HUES48 (cell line): ENCODE results near the gene CHAC2.
"Not testable (repeated sequence)": the region's sequence is repeated elsewhere in the genome, so short reads cannot be mapped to it uniquely, and the experiment has no call there.

Experiments used
- H3K27ac ChIP-seq: one replicate; pipeline ENCODE4 v1.7.0; 2013; ENCODE audit warnings: low read depth, low read length, inconsistent platforms
- H3K27me3 ChIP-seq: 2 replicates; pipeline ENCODE4 v1.6.1; 2013; ENCODE audit warnings: mild to moderate bottlenecking, low read length; ENCODE audit not compliant: control insufficient read depth, insufficient read depth
- H3K36me3 ChIP-seq: 2 replicates; pipeline ENCODE4 v1.6.1; 2013; ENCODE audit warnings: low read length; ENCODE audit not compliant: control insufficient read depth, insufficient read depth
- H3K4me1 ChIP-seq: 2 replicates; pipeline ENCODE4 v1.6.1; 2013; ENCODE audit warnings: mild to moderate bottlenecking, low read length; ENCODE audit not compliant: control insufficient read depth, insufficient read depth
- H3K4me3 ChIP-seq: 2 replicates; pipeline ENCODE4 v1.5.1; 2013; ENCODE audit warnings: mild to moderate bottlenecking, low read depth, low read length
- H3K9ac ChIP-seq: 2 replicates; pipeline ENCODE4 v1.6.1; 2013; ENCODE audit warnings: mild to moderate bottlenecking, low read depth, low read length, moderate library complexity
- H3K9me3 ChIP-seq: 2 replicates; pipeline ENCODE4 v1.6.1; 2013; ENCODE audit warnings: low read length; ENCODE audit not compliant: control insufficient read depth, insufficient read depth

CHAC2 gene

DNA sequence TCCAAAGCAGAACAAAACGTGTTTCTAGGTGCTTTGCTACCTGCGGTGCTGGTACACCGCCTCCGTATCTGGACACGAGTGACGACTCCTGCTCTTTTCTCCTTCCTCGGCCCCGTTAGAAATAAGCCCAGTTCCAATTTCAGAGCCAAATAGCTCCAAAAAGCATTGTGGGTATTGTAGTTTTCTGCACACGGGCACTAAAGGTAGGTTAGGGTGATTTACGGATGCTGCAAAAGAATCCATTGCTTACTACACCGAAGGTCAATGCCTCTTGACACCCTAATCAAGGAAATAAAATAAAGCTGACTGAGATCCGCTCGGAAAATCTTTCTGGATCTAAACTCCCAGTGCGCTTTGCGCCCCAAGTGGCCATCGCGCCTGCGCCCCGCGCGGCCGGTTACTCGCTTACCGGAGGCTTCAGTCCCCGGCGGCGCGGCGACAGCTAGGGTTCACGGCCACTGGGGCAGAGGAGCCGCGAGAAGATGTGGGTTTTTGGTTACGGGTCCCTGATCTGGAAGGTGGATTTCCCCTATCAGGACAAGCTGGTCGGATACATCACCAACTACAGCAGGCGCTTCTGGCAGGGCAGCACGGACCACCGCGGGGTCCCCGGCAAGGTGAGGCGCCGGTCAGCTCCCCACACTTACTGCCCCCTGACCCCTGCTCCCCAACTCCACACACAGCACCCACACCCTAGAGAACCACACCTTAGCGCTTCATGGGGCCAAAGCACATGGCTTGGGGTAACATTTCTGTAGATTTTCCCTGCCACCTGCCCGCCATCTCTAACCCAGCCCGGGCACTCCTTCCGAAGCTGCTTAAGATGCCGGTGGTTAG is at the start of gene CHAC2:
Gene CHAC2 (plus strand): TSS at position 400 of the 837 bp plus-strand sequence. CDS start 83 bp downstream, at position 483.
- Histone ChIP-seq H3K27me3 (no peaks in the 10 kb centered on the region), H3K27ac (peak within 1 kb of the TSS; percentile 83), H3K9ac (peak within 1 kb of the TSS; percentile 85), H3K36me3 (peaks cover 19% of the 10 kb centered on the region), H3K4me1 (no peaks in the 10 kb centered on the region; the same call in 1 of the 2 replicates), H3K4me3 (peak within 1 kb of the TSS; percentile 80), H3K9me3 (no peaks in the 10 kb centered on the region)

DNA sequence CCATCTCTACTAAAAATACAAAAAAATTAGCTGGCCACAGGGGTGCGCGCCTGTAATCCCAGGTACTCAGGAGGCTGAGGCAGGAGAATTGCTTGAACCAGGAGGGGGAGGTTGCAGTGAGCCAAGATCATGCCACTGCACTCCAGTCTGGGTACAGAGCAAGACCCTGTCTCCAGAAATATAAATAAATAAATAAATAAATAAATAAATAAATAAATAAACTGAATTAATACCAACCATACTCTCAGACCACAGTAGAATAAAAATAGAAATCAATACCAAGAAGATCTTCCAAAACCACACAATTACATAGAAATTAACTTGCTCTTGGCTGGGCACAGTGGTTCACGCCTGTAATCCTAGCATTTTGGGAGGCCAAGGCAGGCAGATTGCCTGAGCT is 46.7 kb upstream of the CHAC2 start:
- H3K27me3 ChIP-seq, H3K27ac ChIP-seq, H3K9me3 ChIP-seq, H3K9ac ChIP-seq, H3K36me3 ChIP-seq, H3K4me3 ChIP-seq, H3K4me1 ChIP-seq: not testable (repeated sequence)

DNA sequence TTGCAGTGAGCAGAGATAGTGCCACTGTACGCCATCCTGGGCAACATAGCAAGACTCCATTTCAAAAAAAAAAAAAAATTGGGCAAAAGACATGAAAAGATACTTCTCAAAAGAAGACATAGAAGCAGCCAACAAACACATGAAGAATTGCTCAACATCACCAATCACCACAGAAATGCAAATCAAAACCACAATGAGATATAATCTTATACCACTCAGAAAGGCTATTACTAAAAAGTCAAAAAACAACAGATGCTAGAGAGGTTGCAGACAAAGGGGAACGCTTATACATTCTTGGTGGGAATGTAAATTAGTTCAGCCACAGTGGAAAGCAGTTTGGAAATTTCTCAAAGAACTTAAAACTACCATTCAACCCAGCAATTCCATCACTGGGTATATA is 43.1 kb upstream of the CHAC2 start:
- Histone ChIP-seq H3K9me3 (0 out of 2 replicates have a peak, but pooled peaks cover 4% of the 10 kb centered on the region), H3K27ac (no peak overlapping the region), H3K4me3 (no peak overlapping the region), H3K9ac (no peak overlapping the region), H3K27me3 (no peaks in the 10 kb centered on the region), H3K4me1 (peaks cover 7% of the 10 kb centered on the region; the same call in 1 of the 2 replicates), H3K36me3 (0 out of 2 replicates have a peak, but pooled peaks cover 3% of the 10 kb centered on the region)

DNA sequence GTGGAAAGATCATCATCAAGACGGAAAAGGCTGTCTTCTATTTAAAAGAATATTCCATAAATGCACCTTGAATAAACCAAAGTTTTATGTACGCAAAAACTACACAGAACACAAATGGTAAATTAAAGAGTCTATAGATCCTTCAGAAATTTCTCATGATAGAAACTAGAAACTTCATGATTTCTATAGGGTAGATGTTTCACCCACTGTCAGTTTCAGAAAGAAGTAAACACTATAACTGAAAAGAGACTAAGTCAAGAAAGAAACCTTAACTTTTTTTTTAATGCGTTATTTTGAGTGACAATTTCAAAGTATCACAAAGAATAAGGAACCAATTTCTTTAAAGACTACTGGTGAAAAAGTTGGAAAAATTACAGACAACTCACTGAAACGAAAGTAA is 41.9 kb upstream of the CHAC2 start:
- no peaks in the 10 kb centered on the region for H3K27me3 ChIP-seq
- no peak overlapping the region for H3K27ac ChIP-seq
- H3K9ac ChIP-seq: no peak overlapping the region
- no peaks in the 10 kb centered on the region for H3K9me3 ChIP-seq
- H3K4me1 ChIP-seq: peaks cover 7% of the 10 kb centered on the region; the same call in 1 of the 2 replicates
- no peak overlapping the region for H3K4me3 ChIP-seq
- H3K36me3 ChIP-seq: 0 out of 2 replicates have a peak, but pooled peaks cover 10% of the 10 kb centered on the region

DNA sequence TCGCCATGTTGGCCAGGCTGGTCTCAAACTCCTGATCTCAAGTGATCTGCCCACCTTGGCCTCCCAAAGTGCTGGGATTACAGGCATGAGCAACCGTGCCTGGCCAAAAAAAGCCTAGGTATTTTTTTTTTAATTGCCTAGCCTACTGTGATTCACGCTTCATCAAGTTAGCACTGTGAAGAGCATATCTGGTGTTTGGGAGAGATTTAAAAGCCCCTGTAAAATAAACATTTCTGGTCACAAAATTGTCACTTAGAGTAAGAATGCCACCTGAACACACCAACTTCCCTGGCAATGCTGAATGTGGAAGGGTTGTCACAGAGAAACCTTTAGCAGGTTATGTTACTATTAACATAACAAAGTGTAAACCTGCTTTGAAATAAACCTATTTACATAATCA is 39.7 kb upstream of the CHAC2 start:
- Histone ChIP-seq H3K9ac (no peak overlapping the region), H3K4me3 (no peak overlapping the region)

DNA sequence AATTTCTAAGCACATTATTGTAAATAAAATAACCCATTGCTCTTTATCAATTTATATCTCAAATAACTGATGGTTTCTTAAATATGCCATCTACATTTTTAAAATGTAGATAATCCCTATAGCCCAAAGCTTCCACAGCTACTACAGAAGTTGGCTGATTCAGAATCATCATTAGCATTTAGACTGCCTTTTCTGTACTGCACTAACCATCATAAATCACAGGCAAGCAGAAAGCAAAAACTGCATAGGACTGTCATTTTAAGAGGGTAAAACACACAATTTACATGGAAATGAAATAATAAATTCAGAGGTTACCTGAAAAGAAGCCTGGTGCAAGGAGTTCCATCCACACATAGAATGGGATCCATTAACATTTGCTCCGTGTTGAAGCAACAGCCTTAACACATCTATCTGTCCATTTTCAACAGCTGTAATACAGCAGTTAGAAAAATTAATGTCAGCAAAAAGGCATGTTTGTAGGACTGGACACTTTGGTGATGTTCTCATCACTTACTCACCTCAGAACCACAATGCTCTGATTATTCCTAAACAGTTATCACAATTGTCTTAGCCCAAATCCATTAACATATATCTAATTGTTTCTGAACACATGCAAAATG is 38.4 kb upstream of the CHAC2 start:
- Histone ChIP-seq H3K9ac (no peak overlapping the region), H3K9me3 (no peaks in the 10 kb centered on the region), H3K4me3 (no peak overlapping the region), H3K27ac (no peak overlapping the region), H3K27me3 (no peaks in the 10 kb centered on the region), H3K4me1 (peaks cover 7% of the 10 kb centered on the region; the same call in 1 of the 2 replicates), H3K36me3 (0 out of 2 replicates have a peak, but pooled peaks cover 10% of the 10 kb centered on the region)

More for the DNA sequence above, 39.7 kb upstream of the CHAC2 start:
- H3K4me1 ChIP-seq: peaks cover 7% of the 10 kb centered on the region; the same call in 1 of the 2 replicates
- no peaks in the 10 kb centered on the region for H3K9me3 ChIP-seq
- H3K36me3 ChIP-seq: 0 out of 2 replicates have a peak, but pooled peaks cover 10% of the 10 kb centered on the region
- no peaks in the 10 kb centered on the region for H3K27me3 ChIP-seq
- H3K27ac ChIP-seq: no peak overlapping the region

DNA sequence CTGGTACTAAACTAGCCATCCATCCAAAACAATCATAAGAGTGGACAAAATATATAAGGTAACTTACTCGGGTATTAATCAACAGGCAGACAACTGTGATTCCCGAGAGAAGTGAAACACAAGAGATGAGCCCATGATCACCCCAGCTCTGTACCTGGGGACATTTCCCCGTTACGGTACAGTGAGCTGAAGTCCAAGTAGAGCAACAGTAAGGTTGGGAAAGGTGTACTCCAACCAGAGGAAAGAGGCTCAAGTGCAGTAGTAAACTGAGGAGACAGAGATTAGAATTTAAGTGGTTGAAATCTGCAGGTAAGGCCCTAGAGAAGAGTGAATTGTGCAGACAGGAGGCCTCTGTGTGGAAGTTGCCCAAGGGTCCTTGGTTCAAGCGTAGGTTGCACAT is 30.5 kb upstream of the CHAC2 start:
- Histone ChIP-seq H3K9ac (no peak overlapping the region), H3K9me3 (no peaks in the 10 kb centered on the region), H3K4me3 (no peak overlapping the region), H3K36me3 (0 out of 2 replicates have a peak, but pooled peaks cover 4% of the 10 kb centered on the region), H3K27ac (no peak overlapping the region), H3K4me1 (no peaks in the 10 kb centered on the region), H3K27me3 (no peaks in the 10 kb centered on the region)

DNA sequence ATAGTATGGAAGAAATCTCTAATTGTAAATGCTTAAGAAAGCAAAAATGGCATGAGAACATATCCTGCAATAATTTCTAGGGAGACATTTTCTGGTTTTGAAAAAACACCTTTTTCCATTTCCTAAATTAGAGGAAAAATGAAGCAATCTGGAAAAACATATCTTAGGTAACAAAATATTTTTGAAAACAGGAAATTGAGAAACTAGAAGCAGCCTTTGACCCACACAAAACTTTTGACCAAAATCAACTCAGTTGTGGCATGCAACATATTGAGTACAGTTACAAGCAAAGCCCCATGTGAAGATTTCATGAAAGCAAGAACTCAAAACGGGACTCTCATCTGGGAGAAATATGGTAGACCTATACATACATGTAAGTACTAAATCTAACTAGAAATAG is 28.6 kb upstream of the CHAC2 start:
- no peaks in the 10 kb centered on the region for H3K9me3 ChIP-seq
- no peak overlapping the region for H3K4me3 ChIP-seq
- no peak overlapping the region for H3K27ac ChIP-seq
- H3K36me3 ChIP-seq: 0 out of 2 replicates have a peak, but pooled peaks cover 4% of the 10 kb centered on the region
- no peaks in the 10 kb centered on the region for H3K4me1 ChIP-seq
- no peak overlapping the region for H3K9ac ChIP-seq
- no peaks in the 10 kb centered on the region for H3K27me3 ChIP-seq

DNA sequence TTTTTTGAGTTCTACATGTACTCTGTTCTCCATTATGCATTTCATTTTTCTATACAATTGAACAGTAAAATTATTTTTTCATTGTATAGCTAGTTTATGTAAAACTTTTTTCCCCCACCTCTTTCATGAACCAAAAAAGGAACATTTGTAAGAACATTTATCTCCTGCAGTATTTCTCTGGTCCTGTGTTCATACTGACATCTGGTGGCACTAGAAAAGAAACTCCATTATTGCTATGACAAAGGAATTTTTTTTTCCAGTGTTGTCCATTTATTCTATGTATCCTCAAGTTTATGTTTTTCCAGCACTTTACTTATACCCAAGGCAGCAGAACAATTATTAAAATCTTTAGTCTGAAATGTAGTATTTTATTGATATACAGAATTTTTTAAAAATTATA is 27.4 kb upstream of the CHAC2 start:
- Histone ChIP-seq H3K4me1 (no peaks in the 10 kb centered on the region), H3K27me3 (no peaks in the 10 kb centered on the region), H3K36me3 (0 out of 2 replicates have a peak, but pooled peaks cover 4% of the 10 kb centered on the region), H3K9ac (no peak overlapping the region), H3K4me3 (no peak overlapping the region), H3K9me3 (no peaks in the 10 kb centered on the region), H3K27ac (no peak overlapping the region)

DNA sequence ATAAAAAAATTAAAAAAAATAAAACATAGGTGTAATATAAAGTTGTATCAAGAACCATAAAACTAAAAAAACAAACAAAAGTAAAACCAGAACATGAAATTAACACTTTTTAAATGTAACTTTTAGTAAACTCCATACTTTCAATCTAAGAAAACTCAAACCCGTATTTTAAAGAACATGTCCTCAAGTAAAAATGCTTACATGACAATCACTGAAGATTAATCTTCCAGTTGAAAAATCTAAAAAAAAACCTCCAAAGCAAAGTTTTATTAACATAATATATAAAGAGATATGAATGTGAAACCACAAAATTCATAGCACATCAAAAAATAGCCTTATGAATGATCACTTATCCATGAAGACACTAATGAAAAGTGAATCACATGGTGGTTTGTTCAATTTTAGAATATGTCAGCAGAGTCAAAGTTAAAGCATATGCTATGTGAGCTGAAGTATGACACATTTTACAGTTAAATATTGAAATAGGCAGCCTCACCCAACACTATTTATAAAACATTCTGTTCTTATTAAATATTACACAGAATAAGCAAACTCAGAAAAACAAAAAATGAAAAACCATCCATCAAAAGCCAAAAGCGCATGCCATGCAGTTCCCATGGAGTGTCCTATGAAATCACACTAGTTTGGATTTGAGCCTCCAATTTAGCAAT is 23.1 kb upstream of the CHAC2 start:
- Histone ChIP-seq H3K27me3 (no peaks in the 10 kb centered on the region), H3K27ac (no peak overlapping the region), H3K9me3 (no peaks in the 10 kb centered on the region), H3K4me3 (no peak overlapping the region), H3K4me1 (no peaks in the 10 kb centered on the region), H3K9ac (no peak overlapping the region), H3K36me3 (peaks cover 11% of the 10 kb centered on the region; the same call in 1 of the 2 replicates)
